Measurements from ENCODE around the gene CLCN2.

Gene CLCN2

DNA sequence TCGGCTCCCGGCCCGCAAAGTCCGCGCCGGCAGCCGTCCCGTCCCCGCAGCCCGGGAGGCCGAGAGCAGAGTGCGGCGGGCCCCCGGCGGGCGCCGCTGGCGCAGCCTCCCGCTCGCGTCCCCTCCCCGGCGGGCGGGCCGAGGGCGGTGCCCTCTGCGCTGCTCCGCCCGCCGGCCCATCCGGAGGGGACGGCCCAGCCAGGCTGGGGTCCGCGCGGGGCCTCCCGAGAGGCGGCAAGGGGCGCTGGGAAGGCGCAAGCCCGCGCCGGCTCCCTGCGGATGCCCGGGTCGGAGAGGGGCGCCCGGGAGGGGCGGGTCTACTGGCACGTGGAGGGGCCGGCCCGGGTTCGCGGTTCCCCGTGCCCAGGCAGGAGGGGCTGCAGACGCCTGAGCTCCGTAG lies at the start of gene CLCN2, which contains the start of gene POLR2H:
TSS of gene CLCN2 (minus strand) at position 74 of the 400 bp plus-strand sequence. CDS start 126 bp downstream, outside the sequence.
TSS of gene POLR2H (plus strand) at position 179 of the 400 bp plus-strand sequence. CDS start 1,783 bp downstream, outside the sequence.
- Histone ChIP-seq H3K27ac (peak within 1 kb of the TSS; percentile 88 to 99 (median 98)), H3K4me3 (peak within 1 kb of the TSS; percentile 63 to 91 (median 81))

GRCh38 chr3:184409946-184410500 lies 48.6 kb upstream of the CLCN2 start:
- Histone ChIP-seq H3K27ac (no peak overlapping the region), H3K4me3 (no peak overlapping the region)

DNA sequence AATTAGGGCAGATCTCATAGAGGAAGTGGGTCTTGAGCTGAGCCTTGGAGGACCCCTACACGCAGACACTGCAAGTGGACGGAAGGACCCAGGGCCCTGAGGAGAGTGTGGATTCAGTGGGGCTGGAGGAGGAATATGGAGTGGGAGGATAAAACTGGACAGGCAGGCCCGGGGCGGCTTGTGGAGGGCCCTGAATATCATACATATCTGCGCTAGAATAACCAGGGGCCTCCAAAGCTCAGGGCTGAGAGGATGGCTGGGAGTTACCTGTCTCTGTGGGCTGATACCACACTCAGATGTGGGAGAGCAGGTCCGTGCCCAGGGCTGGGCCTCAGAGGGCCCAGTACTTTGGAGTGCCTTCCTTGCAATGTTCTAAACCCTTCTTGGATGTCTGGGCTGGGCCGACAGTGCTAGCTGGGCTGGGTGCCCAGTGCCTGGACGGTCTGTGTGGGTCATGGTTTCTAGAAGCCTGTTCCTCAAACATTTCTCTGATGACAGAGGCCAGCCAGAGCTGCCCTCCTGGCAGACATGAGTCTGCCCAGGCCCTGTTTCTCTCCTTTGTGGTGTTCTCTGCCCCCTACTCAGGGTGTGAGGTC lies 48.0 kb upstream of the CLCN2 start:
- Histone ChIP-seq H3K4me3 (no peak overlapping the region), H3K27ac (no peak overlapping the region)

- Histone ChIP-seq H3K27ac (no peak overlapping the region), H3K4me3 (no peak overlapping the region)
Observed at GRCh38 chr3:184405075-184406030, 43.9 kb upstream of the CLCN2 start.

GRCh38 chr3:184399410-184399809 lies 38.0 kb upstream of the CLCN2 start:
- no peak overlapping the region for H3K4me3 ChIP-seq
- peak overlapping the region in 3 of 21 experiments; percentile 16 to 52 (median 35) for H3K27ac ChIP-seq

GRCh38 chr3:184395320-184395660 lies 33.9 kb upstream of the CLCN2 start:
- Histone ChIP-seq H3K27ac (no peak overlapping the region), H3K4me3 (no peak overlapping the region)

DNA sequence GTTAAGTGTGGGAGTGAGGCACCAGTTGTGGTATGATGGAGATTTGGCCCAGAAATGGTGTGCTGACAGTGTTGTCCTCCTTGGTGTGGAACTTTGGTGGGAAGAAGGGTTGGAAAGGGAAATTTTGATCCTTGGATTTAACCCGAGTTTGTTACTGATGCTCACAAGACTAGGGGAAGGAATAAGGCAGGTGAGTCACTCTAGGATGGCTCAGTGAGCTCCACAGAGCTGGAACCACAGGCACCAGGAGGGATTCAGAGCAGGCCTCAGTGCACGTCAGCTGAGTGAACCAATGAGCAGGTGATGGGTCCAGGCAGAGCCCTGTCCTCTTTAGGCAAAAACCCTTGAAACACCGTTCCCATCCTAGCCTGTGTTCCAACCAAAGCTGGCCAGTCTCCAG lies 29.9 kb upstream of the CLCN2 start:
- Histone ChIP-seq H3K4me3 (no peak overlapping the region), H3K27ac (no peak overlapping the region)

DNA sequence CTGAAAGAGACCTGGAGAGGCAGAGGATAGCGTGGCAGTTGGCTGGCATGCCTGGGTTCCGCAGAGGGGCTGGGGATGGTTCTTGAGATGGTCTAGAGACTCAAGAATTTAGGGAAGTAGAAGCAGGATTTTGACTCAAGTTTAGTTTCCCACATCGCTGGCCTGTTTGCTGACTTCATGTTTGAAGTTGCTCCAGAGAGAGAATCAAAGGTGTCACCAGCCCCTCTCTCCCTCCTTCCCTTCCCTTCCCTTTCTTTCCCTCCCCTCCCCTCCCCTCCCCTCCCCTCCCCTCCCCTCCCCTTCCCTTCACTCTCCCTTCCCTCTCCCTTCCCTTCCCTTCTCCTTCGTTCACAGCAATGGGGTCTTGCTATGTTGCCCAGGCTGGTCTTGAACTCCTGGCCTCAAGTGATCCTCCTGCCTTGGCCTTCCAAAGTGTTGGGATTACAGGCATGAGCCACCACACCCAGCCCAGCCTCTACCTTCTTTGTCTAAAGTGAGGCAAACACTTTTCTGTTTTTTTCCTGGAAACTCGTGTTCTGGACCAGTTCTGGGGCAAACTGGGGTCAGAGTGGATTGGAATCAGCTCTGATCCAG lies 28.6 kb upstream of the CLCN2 start:
- Histone ChIP-seq H3K4me3 (no peak overlapping the region), H3K27ac (no peak overlapping the region)

DNA sequence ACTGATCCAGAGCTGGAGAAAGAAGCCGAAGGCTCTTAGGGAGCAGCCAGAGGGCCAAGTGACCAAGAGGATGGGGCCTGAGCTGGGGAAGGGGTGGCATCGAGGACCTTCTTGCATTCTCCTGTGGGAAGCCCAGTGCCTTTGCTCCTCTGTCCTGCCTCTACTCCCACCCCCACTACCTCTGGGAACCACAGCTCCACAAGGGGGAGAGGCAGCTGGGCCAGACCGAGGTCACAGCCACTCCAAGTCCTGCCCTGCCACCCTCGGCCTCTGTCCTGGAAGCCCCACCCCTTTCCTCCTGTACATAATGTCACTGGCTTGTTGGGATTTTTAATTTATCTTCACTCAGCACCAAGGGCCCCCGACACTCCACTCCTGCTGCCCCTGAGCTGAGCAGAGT lies 28.0 kb upstream of the CLCN2 start:
- Histone ChIP-seq H3K27ac (no peak overlapping the region), H3K4me3 (no peak overlapping the region)

- Histone ChIP-seq H3K27ac (no peak overlapping the region), H3K4me3 (no peak overlapping the region)
Observed at GRCh38 chr3:184388936-184389230, 27.5 kb upstream of the CLCN2 start.

GRCh38 chr3:184388164-184388935 lies 26.9 kb upstream of the CLCN2 start:
- no peak overlapping the region for H3K27ac ChIP-seq
- H3K4me3 ChIP-seq: no peak overlapping the region

DNA sequence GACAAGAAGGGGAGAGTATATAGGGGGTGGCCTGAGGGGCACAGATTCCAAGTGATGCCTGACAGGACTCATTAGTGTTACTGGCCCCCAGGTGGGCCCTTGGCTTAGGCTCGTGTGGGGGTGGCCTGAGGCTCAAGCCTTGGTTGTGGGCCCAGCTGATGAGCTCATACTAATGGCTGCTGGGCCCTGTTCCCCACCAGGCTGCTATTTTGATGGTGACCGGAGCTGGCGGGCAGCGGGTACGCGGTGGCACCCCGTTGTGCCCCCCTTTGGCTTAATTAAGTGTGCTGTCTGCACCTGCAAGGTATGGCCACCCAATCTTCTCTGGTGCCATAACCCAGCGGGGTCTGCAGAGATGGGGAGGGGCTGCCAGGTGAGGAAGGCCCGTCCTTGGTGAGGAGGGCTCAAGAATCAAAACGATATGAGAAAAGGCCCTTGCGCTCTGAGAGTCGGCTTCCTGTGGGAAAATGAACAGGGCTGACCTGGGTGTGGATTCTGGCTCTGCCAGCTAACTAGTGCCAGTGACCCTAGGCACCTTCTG lies 25.8 kb upstream of the CLCN2 start:
- H3K4me3 ChIP-seq: no peak overlapping the region
- H3K27ac ChIP-seq: no peak overlapping the region

GRCh38 chr3:184386047-184386806 lies 24.8 kb upstream of the CLCN2 start:
- Histone ChIP-seq H3K4me3 (no peak overlapping the region), H3K27ac (no peak overlapping the region)

- no peak overlapping the region for H3K27ac ChIP-seq
- no peak overlapping the region for H3K4me3 ChIP-seq
Observed at GRCh38 chr3:184384856-184385422, 23.5 kb upstream of the CLCN2 start.

GRCh38 chr3:184384342-184384741 lies 22.9 kb upstream of the CLCN2 start:
- H3K4me3 ChIP-seq: no peak overlapping the region
- H3K27ac ChIP-seq: no peak overlapping the region

- no peak overlapping the region for H3K27ac ChIP-seq
- no peak overlapping the region for H3K4me3 ChIP-seq
Observed at GRCh38 chr3:184383033-184383740, 21.8 kb upstream of the CLCN2 start.

- Histone ChIP-seq H3K27ac (no peak overlapping the region), H3K4me3 (no peak overlapping the region)
Observed at GRCh38 chr3:184382326-184383032, 21.1 kb upstream of the CLCN2 start.

All from skin epidermis (tissue), 12 donors.